ENCODE measurements around the gene ZNF331.

ZNF331 gene

GRCh38 chr19:53626976-53627375 is 89.0 kb downstream of the ZNF331 start:
- DNase-seq (ENCODE audit: low spot score): no peak

All from SK-N-DZ (cell line).